Mammary epithelial cell (primary cell): ENCODE results near the gene PEX26.

Experiments used
- CTCF ChIP-seq, 2 donors: IDR thresholded peaks in 1 of 2; conservative IDR thresholded peaks in 1 of 2; 2 replicates each; pipeline ENCODE4 v1.5.1; 2011 to 2012; ENCODE audit warnings: inconsistent platforms in 2 of 2, low read length in 2 of 2, mild to moderate bottlenecking in 2 of 2, control low read depth in 1 of 2, low read depth in 1 of 2; ENCODE audit not compliant: insufficient read depth in 1 of 2; ENCODE audit errors: extremely low read depth in 1 of 2
- EZH2 ChIP-seq: IDR thresholded peaks from 2 replicates; pipeline ENCODE4 v1.6.1; 2012; ENCODE audit warnings: low read length, inconsistent platforms, borderline replicate concordance

GRCh38 chr22:18073467-18073866 lies 4.3 kb upstream of the PEX26 start:
- TF ChIP-seq CTCF (conservative IDR thresholded peaks at IDR 0.05 in 1 of 2, IDR thresholded peaks at IDR 0.05 in 1 of 2; ENCODE audit: extremely low read depth in 1 of 2, insufficient read depth in 1 of 2, low read depth in 1 of 2, low read length in 2 of 2) (no peak), EZH2 (no peak)
